Hepatocyte (in vitro differentiated cells): Measurements from ENCODE around the gene PROK1. TPM values are rescaled to one million over a fixed set of nuclear protein-coding genes. Genes with fewer than 3 reads are reported as not detected.

Experiments used
- polyA plus RNA-seq: library from polyadenylated mRNA; unstranded; fragments of >200 nt; fragmentation: Nextera tagmentation; extraction: Ambion mirVana; gene quantifications from 2 replicates; pipeline ENCODE4 v1.2.1, GENCODE V29; 2016
- total RNA-seq: library from RNA; depleted of rRNA; stranded (reverse); fragments of >200 nt; gene quantifications from 2 replicates; pipeline ENCODE4 v1.2.3, GENCODE V29; 2014

PROK1 gene
- total and polyA plus RNA-seq, 2 experiments from 2014 or later, result 8.8 to 9.4 TPM

Other genes starting within 250 kb of the PROK1 start
- gene KCNC4, start 240.8 kb upstream of the PROK1 start, total RNA-seq, result 1.3 and 2.1 TPM in 2 replicates
- 4.6 and 4.8 TPM in 2 replicates for gene KCNC4, start 240.8 kb upstream of the PROK1 start, polyA plus RNA-seq
- 31.3 and 36.8 TPM in 2 replicates for gene RBM15, start 111.8 kb upstream of the PROK1 start, total RNA-seq
- gene RBM15, start 111.8 kb upstream of the PROK1 start, polyA plus RNA-seq, result 7.0 and 7.9 TPM in 2 replicates
- 16.2 and 16.4 TPM in 2 replicates for gene SLC16A4, start 60.1 kb upstream of the PROK1 start, total RNA-seq
- gene SLC16A4, start 60.1 kb upstream of the PROK1 start, polyA plus RNA-seq, result 8.3 and 10.7 TPM in 2 replicates
- gene LAMTOR5, start 43.5 kb upstream of the PROK1 start, total RNA-seq, result 45.4 and 57.9 TPM in 2 replicates
- 157 and 168 TPM in 2 replicates for gene LAMTOR5, start 43.5 kb upstream of the PROK1 start, polyA plus RNA-seq
- not detected in 2 replicates for gene KCNA10, start 68.0 kb downstream of the PROK1 start, total RNA-seq
- not detected in 2 replicates for gene KCNA10, start 68.0 kb downstream of the PROK1 start, polyA plus RNA-seq
- 0.40 TPM in 2 replicates for gene KCNA2, start 155.2 kb downstream of the PROK1 start, total RNA-seq
- 0.80 TPM in 1 of 2 replicates, not detected in the other for gene KCNA2, start 155.2 kb downstream of the PROK1 start, polyA plus RNA-seq
- 0.20 and 0.43 TPM in 2 replicates for gene KCNA3, start 223.8 kb downstream of the PROK1 start, total RNA-seq
- not detected in 2 replicates for gene KCNA3, start 223.8 kb downstream of the PROK1 start, polyA plus RNA-seq